HFF-Myc (cell line): Measurements from ENCODE around the gene TRMT2A.

Experiments
- DNase-seq: peaks from one replicate; pipeline ENCODE4 v3.0.0-alpha.2; 2011; ENCODE audit warnings: low read depth; ENCODE audit errors: extremely low read depth
- H3K4me3 ChIP-seq: replicated peaks from 2 replicates; pipeline ENCODE4 v1.5.1; 2011; ENCODE audit warnings: low read depth, mild to moderate bottlenecking, control low read depth, low read length
- TF ChIP-seq, protein P1 (sequence below): IDR thresholded peaks from 2 replicates; pipeline ENCODE4 v1.5.1; 2012; ENCODE audit warnings: mild to moderate bottlenecking, low read depth, low read length, control low read depth; ENCODE audit errors: missing control alignments

The TRMT2A gene

DNA sequence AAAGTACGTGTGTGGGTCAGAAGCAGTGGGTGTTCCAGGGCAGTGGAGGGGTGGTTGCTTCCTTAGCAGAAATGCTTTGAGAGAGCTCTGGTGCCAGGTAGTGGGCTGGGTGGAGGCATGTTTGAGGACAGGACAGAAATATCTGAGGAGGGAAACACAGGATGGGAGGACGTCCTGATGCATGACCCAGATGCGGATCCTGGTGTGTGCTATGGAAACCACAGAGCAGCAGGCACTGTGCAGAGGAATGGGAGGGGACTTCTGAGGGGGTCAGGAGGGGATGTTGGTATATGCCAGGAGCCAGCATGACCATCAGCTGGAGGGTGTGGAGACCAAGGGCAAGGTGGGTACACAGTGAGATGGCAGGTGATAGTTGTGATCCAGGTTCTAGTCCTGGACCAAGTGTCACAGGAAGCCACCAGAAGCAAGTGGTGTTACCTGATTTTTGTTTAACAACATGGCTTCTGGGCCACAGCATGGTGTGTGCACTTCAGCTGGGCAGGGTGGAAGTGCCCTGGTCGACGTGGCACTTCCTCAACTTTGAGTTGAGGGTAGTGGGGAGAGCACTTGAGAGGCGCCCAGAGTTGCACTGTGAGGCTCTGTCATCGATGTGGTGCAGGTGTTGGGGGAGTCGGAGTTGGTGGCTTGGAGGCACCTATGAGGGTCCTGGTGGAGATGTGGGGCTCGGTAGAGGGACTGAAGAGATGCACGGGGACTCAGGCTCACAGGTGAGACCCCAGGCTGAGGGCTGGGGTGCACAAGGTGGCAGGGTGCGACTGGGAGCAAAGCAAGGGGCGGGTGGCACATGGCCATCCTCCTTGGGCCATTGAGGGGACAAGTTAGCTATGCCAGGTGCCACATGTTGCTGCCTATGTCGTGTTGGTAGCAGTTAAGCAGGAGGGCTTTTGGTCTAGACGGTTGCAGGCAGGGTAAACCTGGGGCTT is 29.4 kb downstream of the TRMT2A start:
- no peak for DNase-seq
- TF ChIP-seq, protein P1, sequence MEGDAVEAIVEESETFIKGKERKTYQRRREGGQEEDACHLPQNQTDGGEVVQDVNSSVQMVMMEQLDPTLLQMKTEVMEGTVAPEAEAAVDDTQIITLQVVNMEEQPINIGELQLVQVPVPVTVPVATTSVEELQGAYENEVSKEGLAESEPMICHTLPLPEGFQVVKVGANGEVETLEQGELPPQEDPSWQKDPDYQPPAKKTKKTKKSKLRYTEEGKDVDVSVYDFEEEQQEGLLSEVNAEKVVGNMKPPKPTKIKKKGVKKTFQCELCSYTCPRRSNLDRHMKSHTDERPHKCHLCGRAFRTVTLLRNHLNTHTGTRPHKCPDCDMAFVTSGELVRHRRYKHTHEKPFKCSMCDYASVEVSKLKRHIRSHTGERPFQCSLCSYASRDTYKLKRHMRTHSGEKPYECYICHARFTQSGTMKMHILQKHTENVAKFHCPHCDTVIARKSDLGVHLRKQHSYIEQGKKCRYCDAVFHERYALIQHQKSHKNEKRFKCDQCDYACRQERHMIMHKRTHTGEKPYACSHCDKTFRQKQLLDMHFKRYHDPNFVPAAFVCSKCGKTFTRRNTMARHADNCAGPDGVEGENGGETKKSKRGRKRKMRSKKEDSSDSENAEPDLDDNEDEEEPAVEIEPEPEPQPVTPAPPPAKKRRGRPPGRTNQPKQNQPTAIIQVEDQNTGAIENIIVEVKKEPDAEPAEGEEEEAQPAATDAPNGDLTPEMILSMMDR, result no peak
- no peak overlapping the region for H3K4me3 ChIP-seq

DNA sequence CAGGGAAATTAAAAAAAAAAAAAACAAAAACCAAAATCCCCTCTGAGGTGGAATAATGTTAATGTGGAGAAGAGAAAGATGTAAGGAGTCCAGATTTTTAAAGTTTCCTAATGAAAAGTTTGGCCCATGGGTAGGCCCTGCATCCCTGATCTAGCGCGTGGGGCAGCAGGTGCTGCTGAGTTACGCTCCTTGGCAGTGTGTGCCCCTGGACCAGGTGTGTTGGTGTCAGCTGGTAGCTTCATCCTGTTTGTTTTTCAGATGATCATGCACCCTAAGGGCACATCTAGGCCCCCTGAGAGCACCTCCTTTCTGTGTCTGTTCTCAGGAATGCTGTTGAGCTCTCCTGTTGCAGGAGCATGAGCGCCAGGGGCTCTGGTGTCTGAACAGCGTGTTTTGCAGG is 30.3 kb downstream of the TRMT2A start:
- TF ChIP-seq, protein P1, result no peak
- no peak overlapping the region for H3K4me3 ChIP-seq
- no peak for DNase-seq

DNA sequence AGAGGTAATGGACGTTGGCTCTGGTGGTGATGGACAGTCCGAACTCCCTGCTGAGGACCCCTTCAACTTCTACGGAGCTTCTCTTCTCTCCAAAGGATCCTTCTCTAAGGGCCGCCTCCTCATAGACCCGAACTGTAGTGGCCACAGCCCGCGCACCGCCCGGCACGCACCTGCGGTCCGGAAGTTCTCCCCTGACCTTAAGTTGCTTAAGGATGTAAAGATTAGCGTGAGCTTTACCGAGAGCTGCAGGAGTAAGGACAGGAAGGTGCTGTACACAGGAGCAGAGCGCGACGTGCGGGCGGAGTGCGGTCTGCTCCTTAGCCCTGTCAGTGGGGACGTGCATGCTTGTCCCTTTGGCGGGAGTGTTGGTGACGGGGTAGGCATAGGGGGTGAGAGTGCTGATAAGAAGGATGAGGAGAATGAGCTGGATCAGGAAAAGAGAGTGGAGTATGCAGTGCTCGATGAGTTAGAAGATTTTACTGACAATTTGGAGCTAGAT is 30.9 kb downstream of the TRMT2A start:
- no peak for DNase-seq
- TF ChIP-seq, protein P1, result no peak
- H3K4me3 ChIP-seq, result no peak overlapping the region

DNA sequence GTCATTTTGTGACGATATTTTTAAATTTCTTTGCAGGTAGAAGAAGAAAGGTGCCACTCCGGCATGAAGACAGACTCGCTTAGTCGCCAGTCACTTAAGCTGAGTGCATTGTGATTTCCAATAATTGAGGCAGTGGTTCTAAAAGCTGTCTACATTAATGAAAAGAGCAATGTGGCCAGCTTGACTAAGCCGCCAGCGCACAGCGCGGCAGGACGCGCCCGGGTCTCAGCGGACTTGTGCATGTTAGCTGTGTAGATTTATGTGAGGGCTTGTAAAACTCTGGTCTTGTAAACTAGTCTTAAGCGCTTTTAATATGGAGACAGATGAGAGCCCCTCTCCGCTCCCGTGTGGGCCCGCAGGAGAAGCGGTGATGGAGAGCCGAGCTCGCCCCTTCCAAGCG is 31.4 kb downstream of the TRMT2A start:
- DNase-seq, result no peak
- TF ChIP-seq, protein P1, result no peak
- H3K4me3 ChIP-seq, result no peak overlapping the region

DNA sequence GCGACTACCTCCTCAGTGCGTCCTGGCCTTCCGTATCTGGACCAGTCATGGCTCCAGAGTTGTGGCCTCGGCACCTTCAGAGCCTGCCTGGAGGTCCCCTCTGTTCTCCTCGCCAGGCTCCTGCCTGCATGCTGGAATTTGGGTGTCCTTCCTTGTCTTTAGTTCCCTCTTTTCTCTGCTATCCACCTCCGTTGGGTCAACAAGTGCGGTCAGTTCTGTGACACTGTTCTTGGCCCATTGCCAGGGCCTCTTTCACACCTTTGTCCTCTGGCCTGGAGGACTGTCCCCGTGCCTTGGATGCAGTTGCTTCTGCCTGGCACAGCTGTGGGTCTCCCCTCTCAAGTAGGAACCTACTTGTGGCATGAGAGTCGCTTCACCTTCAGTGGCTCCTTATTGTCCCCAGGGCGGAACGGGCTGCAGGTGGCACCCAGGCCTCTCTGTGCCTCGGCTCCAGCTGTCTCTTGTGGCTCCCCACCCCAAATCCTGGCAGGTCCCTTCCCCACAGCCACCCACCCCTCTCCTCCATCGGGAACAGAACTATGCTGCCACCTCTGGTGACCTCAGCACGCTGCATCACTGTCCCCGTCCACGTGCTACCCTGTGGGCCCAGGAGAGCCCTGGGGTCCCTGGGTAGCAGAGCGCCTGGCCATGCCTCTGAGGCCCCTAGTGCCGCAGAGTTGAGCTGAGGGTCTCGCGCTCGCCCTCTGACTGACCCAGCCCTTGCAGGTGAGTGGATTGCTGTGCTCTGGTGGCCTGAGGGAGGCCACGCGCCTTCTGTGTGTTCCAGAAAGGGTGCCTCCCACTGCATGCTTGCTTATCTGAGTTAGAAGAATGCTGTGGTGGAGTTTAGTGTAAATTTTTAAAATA is 32.2 kb downstream of the TRMT2A start:
- no peak overlapping the region for H3K4me3 ChIP-seq
- TF ChIP-seq, protein P1, result peak; percentile 38
- DNase-seq, result no peak

DNA sequence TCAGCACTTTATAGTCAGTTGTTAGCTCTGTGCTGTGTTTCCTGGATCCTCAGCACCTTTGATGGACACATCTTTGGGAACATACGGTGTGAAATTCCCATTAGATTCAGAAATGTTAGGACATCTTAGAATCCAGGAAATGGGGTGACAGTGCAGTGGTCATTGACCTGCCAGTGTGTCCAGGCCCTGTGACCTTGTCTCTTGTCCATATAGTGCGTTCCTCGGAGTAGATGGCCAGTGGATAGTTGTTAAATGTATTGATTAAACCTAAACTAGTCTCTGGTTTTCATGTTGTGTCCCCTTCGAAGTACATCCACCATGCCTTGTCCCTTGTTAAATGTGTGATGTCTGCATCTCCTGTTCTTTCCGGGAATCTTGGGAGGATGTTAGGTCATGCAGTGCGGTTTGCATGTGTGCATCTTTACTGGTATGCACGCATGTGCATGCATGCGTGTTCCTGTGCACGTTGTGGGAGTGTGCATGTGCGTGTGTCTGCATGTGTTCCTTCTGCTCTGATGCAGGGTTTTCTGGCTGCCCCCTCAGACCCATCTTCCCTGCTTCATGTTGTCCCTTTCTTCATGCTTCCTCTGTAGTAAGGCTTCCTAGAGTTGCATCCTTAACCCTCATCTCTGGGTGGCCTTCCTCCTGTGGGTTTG is 33.0 kb downstream of the TRMT2A start:
- TF ChIP-seq, protein P1, result no peak
- H3K4me3 ChIP-seq, result no peak overlapping the region
- no peak for DNase-seq
